Gastrocnemius medialis (tissue), 4 donors: Measurements from ENCODE around the gene CHML. TPM values are rescaled to one million over a fixed set of nuclear protein-coding genes. Genes with fewer than 3 reads are reported as not detected.

Source experiments
- ATAC-seq, 2 donors: fragments of 150-250 bp; one replicate each; pipeline ENCODE4 v1.9.1; 2016
- DNase-seq, 2 donors: peaks; one replicate each; pipeline ENCODE4 v3.0.0-alpha.2; 2019
- H3K27ac ChIP-seq, 4 donors: fragments of 200-600 bp; sonication (generic); 1 replicate in 1 of 4; 2 replicates in 3 of 4; pipeline ENCODE4 v1.5.1; 2016 to 2018; ENCODE audit warnings: mild to moderate bottlenecking in 2 of 4, moderate library complexity in 1 of 4
- H3K27me3 ChIP-seq, 3 donors: fragments of 200-600 bp; sonication (generic) in 2 of 3; 1 replicate in 1 of 3; 2 replicates in 2 of 3; pipeline versions ENCODE4 v1.5.1 to v1.6.0; 2016 to 2019; ENCODE audit warnings: mild to moderate bottlenecking in 1 of 3, moderate library complexity in 1 of 3
- H3K36me3 ChIP-seq, 2 donors: fragments of 200-600 bp; sonication (generic) in 1 of 2; one replicate each; pipeline ENCODE4 v1.5.1; 2017 to 2018
- H3K4me1 ChIP-seq, 2 donors: fragments of 200-600 bp; sonication (generic) in 1 of 2; one replicate each; pipeline ENCODE4 v1.5.1; 2016 to 2017; ENCODE audit warnings: mild to moderate bottlenecking in 2 of 2
- H3K4me3 ChIP-seq, 4 donors: fragments of 200-600 bp; sonication (generic) in 3 of 4; 1 replicate in 1 of 4; 2 replicates in 3 of 4; pipeline ENCODE4 v1.5.1; 2016 to 2019; ENCODE audit warnings: mild to moderate bottlenecking in 2 of 4
- H3K9me3 ChIP-seq, 3 donors: fragments of 200-600 bp; sonication (generic) in 2 of 3; 1 replicate in 1 of 3; 2 replicates in 2 of 3; pipeline ENCODE4 v1.5.1; 2016 to 2019
- CTCF ChIP-seq, 5 experiments: fragments of 450-650 bp in 3 of 5; fragments of 200-600 bp in 2 of 5; sonication (generic) in 2 of 5; IDR thresholded peaks in 4 of 5; conservative IDR thresholded peaks in 1 of 5; 1 replicate in 4 of 5; 2 replicates in 1 of 5; pipeline ENCODE4 v1.5.1; 2016 to 2019; ENCODE audit warnings: antibody characterized with exemption in 5 of 5, mild to moderate bottlenecking in 3 of 5, moderate library complexity in 3 of 5
- POLR2A ChIP-seq, 2 donors: fragments of 450-650 bp; IDR thresholded peaks; one replicate each; pipeline ENCODE4 v1.6.1; 2017; ENCODE audit warnings: antibody characterized with exemption in 2 of 2, mild to moderate bottlenecking in 2 of 2, moderate library complexity in 2 of 2
- in situ Hi-C, 4 donors: fragments of 200-750 bp; cut with MboI; loops; one replicate each; pipeline versions ENCODE4 v1.15.0 to v1.8.0; 2017; ENCODE audit warnings: low sequenced_read_pairs in 4 of 4
- intact Hi-C: fragments of 100-400 bp; cut with DNase I; formaldehyde crosslinking; loops from one replicate; pipeline ENCODE4 v1.15.1; 2023; ENCODE audit warnings: low total_unique reads
- total RNA-seq, 4 donors: library from RNA; depleted of rRNA; stranded (reverse); fragments of >200 nt; gene quantifications; one replicate each; pipeline versions ENCODE4 v1.1.0 to v1.2.3, GENCODE V29; 2016

The CHML gene
- total RNA-seq, 4 donors from 2014 or later: 3.2 to 6.5 (median 4.8) TPM

- ATAC-seq (no peak), DNase-seq (no peak)
- intact Hi-C loops (loop anchor here (10.0 kb wide), 1 partner anchor 1607 kb away; the partner anchor contains the start of genes CEP170 and SDCCAG8), in situ Hi-C loops (loop anchor here in 2 of 4 donors (25.0 kb wide), 1 partner anchor 189 kb away; the partner anchor contains the start of gene EXO1 (in 2 of the 2))
- Histone ChIP-seq H3K4me1 (no peaks in the 10 kb centered on the region), H3K4me3 (no peak overlapping the region), H3K9me3 (no peaks in the 10 kb centered on the region), H3K36me3 (no peaks in the 10 kb centered on the region), H3K27me3 (no peaks in the 10 kb centered on the region), H3K27ac (no peak overlapping the region)
- TF ChIP-seq POLR2A (IDR thresholded peaks at IDR 0.05): no peak
- TF ChIP-seq CTCF (IDR thresholded peaks at IDR 0.05 in 4 of 5, conservative IDR thresholded peaks at IDR 0.05 in 1 of 5): no peak
Observed at GRCh38 chr1:241648159-241648558, 8.0 kb upstream of the CHML start.

GRCh38 chr1:241647658-241648057 lies 7.5 kb upstream of the CHML start:
- Histone ChIP-seq H3K27me3 (no peaks in the 10 kb centered on the region), H3K4me1 (no peaks in the 10 kb centered on the region), H3K9me3 (no peaks in the 10 kb centered on the region), H3K36me3 (no peaks in the 10 kb centered on the region), H3K4me3 (no peak overlapping the region), H3K27ac (no peak overlapping the region)
- in situ Hi-C loops (loop anchor here in 2 of 4 donors (25.0 kb wide), 1 partner anchor 190 kb away; the partner anchor contains the start of gene EXO1 (in 2 of the 2)), intact Hi-C loops (loop anchor here (10.0 kb wide), 1 partner anchor 1607 kb away; the partner anchor contains the start of genes CEP170 and SDCCAG8)
- TF ChIP-seq CTCF (IDR thresholded peaks at IDR 0.05 in 4 of 5, conservative IDR thresholded peaks at IDR 0.05 in 1 of 5) (no peak), POLR2A (IDR thresholded peaks at IDR 0.05) (no peak)
- ATAC-seq: no peak
- DNase-seq: no peak

GRCh38 chr1:241646201-241646600 lies 6.0 kb upstream of the CHML start:
- TF ChIP-seq POLR2A (IDR thresholded peaks at IDR 0.05) (no peak), CTCF (IDR thresholded peaks at IDR 0.05 in 4 of 5, conservative IDR thresholded peaks at IDR 0.05 in 1 of 5) (no peak)
- no peaks in the 10 kb centered on the region for H3K27me3 ChIP-seq
- H3K9me3 ChIP-seq: no peaks in the 10 kb centered on the region
- no peaks in the 10 kb centered on the region for H3K36me3 ChIP-seq
- H3K4me1 ChIP-seq: no peaks in the 10 kb centered on the region
- intact Hi-C loops: loop anchor here (10.0 kb wide), 1 partner anchor 1609 kb away; the partner anchor contains the start of genes CEP170 and SDCCAG8
- in situ Hi-C loops: loop anchor here in 2 of 4 donors (25.0 kb wide), 1 partner anchor 191 kb away; the partner anchor contains the start of gene EXO1 (in 2 of the 2)
- H3K4me3 ChIP-seq: no peak overlapping the region
- H3K27ac ChIP-seq: no peak overlapping the region
- DNase-seq (no peak), ATAC-seq (no peak)

- TF ChIP-seq POLR2A (IDR thresholded peaks at IDR 0.05): no peak
- no peak for TF ChIP-seq CTCF (IDR thresholded peaks at IDR 0.05 in 4 of 5, conservative IDR thresholded peaks at IDR 0.05 in 1 of 5)
- intact Hi-C loops: loop anchor here (10.0 kb wide), 1 partner anchor 1610 kb away; the partner anchor contains the start of genes CEP170 and SDCCAG8
- in situ Hi-C loops: loop anchor here in 2 of 4 donors (25.0 kb wide), 1 partner anchor 192 kb away; the partner anchor contains the start of gene EXO1 (in 2 of the 2)
Observed at GRCh38 chr1:241645199-241645598, 5.0 kb upstream of the CHML start.

More at GRCh38 chr1:241645199-241645598, 5.0 kb upstream of the CHML start:
- no peaks in the 10 kb centered on the region for H3K9me3 ChIP-seq
- no peak overlapping the region for H3K4me3 ChIP-seq
- H3K36me3 ChIP-seq: no peaks in the 10 kb centered on the region
- DNase-seq (no peak), ATAC-seq (no peak)
- H3K27me3 ChIP-seq: no peaks in the 10 kb centered on the region
- peaks cover 0 to 4% of the 10 kb centered on the region in 2 donors for H3K4me1 ChIP-seq
- no peak overlapping the region for H3K27ac ChIP-seq
